SK-N-SH treated with all-trans-retinoic acid at 6 μM for 48 hours (cell line): ENCODE measurements around the gene GET4.
"Not testable (repeated sequence)": the region's sequence is repeated elsewhere in the genome, so short reads cannot be mapped to it uniquely, and the experiment has no call there.

ENCODE experiments used
- ATAC-seq: fragments of 200-7000 bp; cut with Tn5 transposase; 3 replicates; pipeline ENCODE4 v1.9.1; 2020; ENCODE audit warnings: mild to moderate bottlenecking, moderate library complexity
- ARNTL ChIP-seq: fragments of 450-650 bp; formaldehyde crosslinking; IDR thresholded peaks from 2 replicates; pipeline ENCODE4 v1.5.0; 2020; ENCODE audit warnings: low read depth, mild to moderate bottlenecking, moderate library complexity, borderline replicate concordance
- BACH2 ChIP-seq: fragments of 250-450 bp; sonication (Bioruptor Pico); IDR thresholded peaks from 2 replicates; pipeline ENCODE4 v1.9.0; 2021; ENCODE audit warnings: mild to moderate bottlenecking, borderline replicate concordance
- CSDC2 ChIP-seq: fragments of 250-450 bp; sonication (Bioruptor Pico); IDR thresholded peaks from 2 replicates; pipeline ENCODE4 v1.5.0; 2020; ENCODE audit warnings: mild to moderate bottlenecking, moderate library complexity
- CSRNP3 ChIP-seq: fragments of 250-450 bp; sonication (Bioruptor Pico); IDR thresholded peaks from 2 replicates; pipeline ENCODE4 v1.5.1; 2021; ENCODE audit warnings: mild to moderate bottlenecking, moderate library complexity
- ESRRG ChIP-seq: fragments of 250-450 bp; sonication (Bioruptor Pico); IDR thresholded peaks from 2 replicates; pipeline ENCODE4 v1.6.1; 2021; ENCODE audit warnings: mild to moderate bottlenecking
- GLIS3 ChIP-seq: fragments of 250-450 bp; sonication (Bioruptor Pico); IDR thresholded peaks from 2 replicates; pipeline ENCODE4 v1.5.0; 2020; ENCODE audit warnings: mild to moderate bottlenecking, moderate library complexity
- OSR1 ChIP-seq: fragments of 250-450 bp; sonication (Bioruptor Pico); IDR thresholded peaks from 2 replicates; pipeline ENCODE4 v1.8.0; 2022; ENCODE audit warnings: moderate library complexity, mild to moderate bottlenecking, inconsistent platforms
- PATZ1 ChIP-seq: fragments of 250-450 bp; sonication (Bioruptor Pico); IDR thresholded peaks from 2 replicates; pipeline ENCODE4 v1.8.0; 2020; ENCODE audit warnings: mild to moderate bottlenecking, moderate library complexity, borderline replicate concordance
- POU6F1 ChIP-seq: fragments of 250-450 bp; sonication (Bioruptor Pico); IDR thresholded peaks from 2 replicates; pipeline ENCODE4 v1.8.0; 2021; ENCODE audit warnings: low read depth, mild to moderate bottlenecking, moderate library complexity, borderline replicate concordance
- PPARA ChIP-seq: fragments of 250-450 bp; sonication (Bioruptor Pico); IDR thresholded peaks from 2 replicates; pipeline ENCODE4 v1.5.0; 2020; ENCODE audit warnings: mild to moderate bottlenecking, borderline replicate concordance
- SNAI2 ChIP-seq: fragments of 250-450 bp; sonication (Bioruptor Pico); IDR thresholded peaks from 2 replicates; pipeline ENCODE4 v1.5.0; 2020; ENCODE audit warnings: mild to moderate bottlenecking, moderate library complexity
- TCF4 ChIP-seq: fragments of 250-450 bp; sonication (Bioruptor Pico); IDR thresholded peaks from 2 replicates; pipeline ENCODE4 v1.8.0; 2021; ENCODE audit warnings: mild to moderate bottlenecking, moderate library complexity, borderline replicate concordance
- TOX ChIP-seq: fragments of 250-450 bp; sonication (Bioruptor Pico); IDR thresholded peaks from 2 replicates; pipeline ENCODE4 v1.8.0; 2021; ENCODE audit warnings: mild to moderate bottlenecking, moderate library complexity, borderline replicate concordance
- TSHZ2 ChIP-seq: fragments of 250-450 bp; sonication (Bioruptor Pico); IDR thresholded peaks from 2 replicates; pipeline ENCODE4 v1.5.0; 2020; ENCODE audit warnings: mild to moderate bottlenecking, moderate library complexity
- ZC3H10 ChIP-seq: fragments of 250-450 bp; sonication (Bioruptor Pico); IDR thresholded peaks from 2 replicates; pipeline ENCODE4 v1.5.1; 2021; ENCODE audit warnings: mild to moderate bottlenecking, moderate library complexity
- ZFP3 ChIP-seq: fragments of 250-450 bp; sonication (Bioruptor Pico); IDR thresholded peaks from 2 replicates; pipeline ENCODE4 v1.5.0; 2020; ENCODE audit warnings: mild to moderate bottlenecking, moderate library complexity
- ZFP30 ChIP-seq: fragments of 450-650 bp; formaldehyde crosslinking; IDR thresholded peaks from 2 replicates; pipeline ENCODE4 v1.5.0; 2022; ENCODE audit warnings: mild to moderate bottlenecking, moderate library complexity
- ZNF565 ChIP-seq: fragments of 450-650 bp; formaldehyde crosslinking; conservative IDR thresholded peaks from 2 replicates; pipeline ENCODE4 v1.5.0; 2020; ENCODE audit warnings: low read depth, mild to moderate bottlenecking, moderate library complexity
- ZNF70 ChIP-seq: fragments of 450-650 bp; formaldehyde crosslinking; IDR thresholded peaks from 2 replicates; pipeline ENCODE4 v1.5.0; 2020; ENCODE audit warnings: mild to moderate bottlenecking, moderate library complexity
- ZNF8 ChIP-seq: fragments of 450-650 bp; formaldehyde crosslinking; IDR thresholded peaks from 2 replicates; pipeline ENCODE4 v1.5.0; 2020; ENCODE audit warnings: mild to moderate bottlenecking, moderate library complexity

The GET4 gene

GRCh38 chr7:871900-872537 is 4.3 kb upstream of the GET4 start (continued):
- TF ChIP-seq ZNF8 (no peak), TSHZ2 (CRISPR knock-in tag) (no peak), TOX (CRISPR knock-in tag) (no peak), CSDC2 (CRISPR knock-in tag) (no peak), PPARA (CRISPR knock-in tag) (no peak), ZC3H10 (CRISPR knock-in tag) (no peak), BACH2 (CRISPR knock-in tag) (no peak)

GRCh38 chr7:872685-873084 is 3.7 kb upstream of the GET4 start:
- not testable (repeated sequence) for ATAC-seq

GRCh38 chr7:873367-874002 is 2.9 kb upstream of the GET4 start:
- peak; percentile 63 for ATAC-seq

GRCh38 chr7:874031-874749 is 2.2 kb upstream of the GET4 start:
- no peak for ATAC-seq

More at GRCh38 chr7:873367-874002, 2.9 kb upstream of the GET4 start:
- no peak for TF ChIP-seq ESRRG (CRISPR knock-in tag)
- TF ChIP-seq TCF4 (CRISPR knock-in tag) = peak; percentile 46; the same call in 1 of the 2 replicates

GRCh38 chr7:875051-875450 is 1.3 kb upstream of the GET4 start:
- no peak for ATAC-seq
- TF ChIP-seq OSR1 (CRISPR knock-in tag) = no peak
- no peak for TF ChIP-seq POU6F1

More at GRCh38 chr7:874031-874749, 2.2 kb upstream of the GET4 start:
- TF ChIP-seq GLIS3 (CRISPR knock-in tag) (no peak), SNAI2 (CRISPR knock-in tag) (no peak), ESRRG (CRISPR knock-in tag) (no peak), CSRNP3 (CRISPR knock-in tag) (no peak), ZFP30 (CRISPR knock-in tag) (no peak), ZNF565 (CRISPR knock-in tag) (no peak), ARNTL (no peak), ZNF70 (CRISPR knock-in tag) (no peak), ZFP3 (CRISPR knock-in tag) (no peak), ZC3H10 (CRISPR knock-in tag) (no peak), ZNF8 (no peak), PPARA (CRISPR knock-in tag) (no peak), PATZ1 (CRISPR knock-in tag) (no peak)
